GM23338 (cell line): Measurements from ENCODE around the gene TSPAN5. TPM values are rescaled to one million over a fixed set of nuclear protein-coding genes. Genes with fewer than 3 reads are reported as not detected.

Experiments
- ATAC-seq: fragments of 200-7000 bp; cut with Tn5 transposase; 3 replicates; pipeline ENCODE4 v1.9.1; 2020
- DNase-seq: peaks from one replicate; pipeline ENCODE4 v3.0.0-alpha.2; 2015; ENCODE audit warnings: low spot score
- H2AFZ ChIP-seq: fragments of 200-600 bp; sonication (generic); 2 replicates; pipeline ENCODE4 v1.8.0; 2016; ENCODE audit warnings: antibody characterized with exemption, mild to moderate bottlenecking, moderate library complexity
- H3F3A ChIP-seq: fragments of 200-600 bp; sonication (generic); replicated peaks from 2 replicates; pipeline ENCODE4 v1.8.0; 2017; ENCODE audit warnings: antibody characterized with exemption, mixed run types, low read depth
- H3K27ac ChIP-seq: fragments of 200-600 bp; sonication (generic); 2 replicates; pipeline ENCODE4 v1.6.1; 2016; ENCODE audit warnings: low read depth
- H3K27me3 ChIP-seq: fragments of 200-600 bp; sonication (generic); 2 replicates; pipeline ENCODE4 v1.8.0; 2016; ENCODE audit warnings: mild to moderate bottlenecking, mixed run types, moderate library complexity; ENCODE audit not compliant: insufficient read depth
- H3K36me3 ChIP-seq: fragments of 200-600 bp; sonication (generic); 2 replicates; pipeline ENCODE4 v1.8.0; 2016; ENCODE audit warnings: mild to moderate bottlenecking; ENCODE audit not compliant: insufficient read depth
- H3K4me1 ChIP-seq: fragments of 200-600 bp; sonication (generic); 2 replicates; pipeline ENCODE4 v1.8.0; 2016; ENCODE audit warnings: mild to moderate bottlenecking, moderate library complexity; ENCODE audit not compliant: insufficient read depth
- H3K4me2 ChIP-seq: fragments of 200-600 bp; sonication (generic); 2 replicates; pipeline ENCODE4 v1.7.1; 2017; ENCODE audit warnings: mixed run types
- H3K4me3 ChIP-seq: fragments of 200-600 bp; sonication (generic); 2 replicates; pipeline ENCODE4 v1.6.1; 2016; ENCODE audit warnings: mixed run types
- H3K79me2 ChIP-seq: fragments of 200-600 bp; sonication (generic); replicated peaks from 2 replicates; pipeline ENCODE4 v1.8.0; 2017; ENCODE audit warnings: mild to moderate bottlenecking; ENCODE audit not compliant: insufficient read depth
- H3K9me2 ChIP-seq: fragments of 200-600 bp; sonication (generic); 2 replicates; pipeline ENCODE4 v1.8.0; 2017; ENCODE audit not compliant: insufficient read depth
- H4K20me1 ChIP-seq: fragments of 200-600 bp; sonication (generic); replicated peaks from 2 replicates; pipeline ENCODE4 v1.8.0; 2017; ENCODE audit warnings: mild to moderate bottlenecking; ENCODE audit not compliant: insufficient read depth
- H3K27ac Mint-ChIP-seq: 2 replicates; pipeline ENCODE4 v1.8.0; 2020; ENCODE audit warnings: inconsistent platforms, mild to moderate bottlenecking, moderate library complexity, mixed read lengths
- H3K27me3 Mint-ChIP-seq: 3 replicates; pipeline ENCODE4 v1.8.0; 2022; ENCODE audit warnings: low read depth, mild to moderate bottlenecking, moderate library complexity, mixed read lengths, inconsistent platforms; ENCODE audit not compliant: insufficient read depth, poor library complexity
- H3K36me3 Mint-ChIP-seq: 3 replicates; pipeline ENCODE4 v1.8.0; 2021; ENCODE audit warnings: low read depth, mild to moderate bottlenecking, inconsistent platforms, moderate library complexity, mixed read lengths
- H3K4me1 Mint-ChIP-seq: 3 replicates; pipeline ENCODE4 v1.8.0; 2020; ENCODE audit warnings: mild to moderate bottlenecking, inconsistent platforms, mixed read lengths
- H3K4me3 Mint-ChIP-seq: 3 replicates; pipeline ENCODE4 v1.8.0; 2021; ENCODE audit warnings: moderate library complexity, mild to moderate bottlenecking, inconsistent platforms, mixed read lengths
- H3K9me3 Mint-ChIP-seq: 3 replicates; pipeline ENCODE4 v1.8.0; 2020; ENCODE audit warnings: moderate library complexity, mild to moderate bottlenecking, inconsistent platforms, mixed read lengths
- CTCF ChIP-seq, 2 experiments: fragments of 200-600 bp in 1 of 2; sonication (generic) in 1 of 2; conservative IDR thresholded peaks; 2 replicates each; pipeline versions ENCODE4 v1.5.1 to v1.6.1; 2016 to 2017; ENCODE audit warnings: antibody characterized with exemption in 2 of 2, low read depth in 2 of 2, mild to moderate bottlenecking in 2 of 2, moderate library complexity in 1 of 2
- EZH2 ChIP-seq: fragments of 200-600 bp; sonication (generic); IDR thresholded peaks from one replicate; pipeline ENCODE4 v1.8.0; 2017; ENCODE audit warnings: antibody characterized with exemption, mild to moderate bottlenecking, low read depth; ENCODE audit not compliant: unreplicated experiment
- JUNB ChIP-seq: IDR thresholded peaks from one replicate; pipeline ENCODE4 v1.6.1; 2016; ENCODE audit warnings: antibody characterized with exemption; ENCODE audit not compliant: unreplicated experiment
- REST ChIP-seq: IDR thresholded peaks from one replicate; pipeline ENCODE4 v1.6.1; 2018; ENCODE audit warnings: antibody characterized with exemption; ENCODE audit not compliant: unreplicated experiment
- ZNF114 ChIP-seq: fragments of 250-450 bp; sonication (Bioruptor Pico); IDR thresholded peaks from 2 replicates; pipeline ENCODE4 v1.5.0; 2020; ENCODE audit warnings: mild to moderate bottlenecking, moderate library complexity
- ZNF462 ChIP-seq: fragments of 250-450 bp; sonication (Bioruptor Pico); IDR thresholded peaks from 2 replicates; pipeline ENCODE4 v1.5.0; 2020; ENCODE audit warnings: mild to moderate bottlenecking, moderate library complexity
- polyA plus RNA-seq: library from polyadenylated mRNA; unstranded; fragments of >200 nt; fragmentation: Nextera tagmentation; extraction: Ambion mirVana; gene quantifications from 2 replicates; pipeline ENCODE4 v1.2.1, GENCODE V29; 2016
- total RNA-seq: library from RNA; depleted of rRNA; stranded (reverse); fragments of >200 nt; shearing (Covaris generic); gene quantifications from 2 replicates; pipeline ENCODE4 v1.2.3, GENCODE V29; 2014

Gene TSPAN5
- total and polyA plus RNA-seq, 2 experiments from 2014 or later: 18.6 to 21.5 TPM

- TF ChIP-seq REST (no peak), EZH2 (no peak)
These were observed 148.7 kb downstream of the TSPAN5 start (continued) for GRCh38 chr4:98509721-98510120.

GRCh38 chr4:98508829-98509598 is 149.4 kb downstream of the TSPAN5 start:
- H3K27me3 ChIP-seq: no peaks in the 10 kb centered on the region
- no peaks in the 10 kb centered on the region for H4K20me1 ChIP-seq
- ATAC-seq (no peak), DNase-seq (no peak)
- H3K27ac Mint-ChIP-seq: no peak overlapping the region
- no peaks in the 10 kb centered on the region for H3F3A ChIP-seq
- 0 out of 2 replicates have a peak, but pooled peaks cover 9% of the 10 kb centered on the region for H3K79me2 ChIP-seq
- no peak overlapping the region for H3K4me3 Mint-ChIP-seq
- no peaks in the 10 kb centered on the region for H3K27me3 Mint-ChIP-seq
- H3K4me2 ChIP-seq: no peak overlapping the region
- peaks cover 7% of the 10 kb centered on the region for H3K4me1 ChIP-seq
- H3K4me1 Mint-ChIP-seq: peaks cover 43% of the 10 kb centered on the region
- H3K4me3 ChIP-seq: no peak overlapping the region
- no peaks in the 10 kb centered on the region for H3K36me3 ChIP-seq
- H3K9me2 ChIP-seq: peaks cover 3% of the 10 kb centered on the region; the same call in 1 of the 2 replicates
- no peaks in the 10 kb centered on the region for H3K9me3 Mint-ChIP-seq
- no peak overlapping the region for H2AFZ ChIP-seq
- no peak overlapping the region for H3K27ac ChIP-seq
- H3K36me3 Mint-ChIP-seq: peaks cover 5% of the 10 kb centered on the region; the same call in 1 of the 3 replicates
- TF ChIP-seq ZNF114 (CRISPR knock-in tag): no peak
- no peak for TF ChIP-seq JUNB
- no peak for TF ChIP-seq CTCF (conservative IDR thresholded peaks at IDR 0.05; ENCODE audit: low read depth in 2 of 2)
- TF ChIP-seq REST: no peak
- no peak for TF ChIP-seq ZNF462 (CRISPR knock-in tag)
